B cell (primary cell): ENCODE data around the gene LAX1. TPM values are rescaled to one million over a fixed set of nuclear protein-coding genes. Genes with fewer than 3 reads are reported as not detected.
"Not testable (repeated sequence)": the region's sequence is repeated elsewhere in the genome, so short reads cannot be mapped to it uniquely, and the experiment has no call there.

Experiments used
- ATAC-seq: fragments of 200-7000 bp; cut with Tn5 transposase; one replicate; pipeline ENCODE4 v1.10.0; 2021; ENCODE audit warnings: low read depth, mild to moderate bottlenecking, moderate number of reproducible peaks, moderate library complexity
- CTCF ChIA-PET: fragments of 350-600 bp; sonication (Branson Sonifier 250); formaldehyde crosslinking; loops from one replicate; lab custom pipeline; 2021; ENCODE audit warnings: antibody characterized with exemption, inconsistent platforms; lab: Charles Lee
- POLR2A ChIA-PET: fragments of 350-600 bp; sonication (Branson Sonifier 250); formaldehyde crosslinking; loops from one replicate; lab custom pipeline; 2021; ENCODE audit warnings: antibody characterized with exemption; lab: Charles Lee
- DNase-seq: peaks from one replicate; pipeline ENCODE4 v3.0.0; 2013
- H2AFZ ChIP-seq: 2 replicates; pipeline ENCODE4 v1.6.1; 2012; ENCODE audit warnings: mild to moderate bottlenecking, low read depth, low read length; ENCODE audit not compliant: insufficient read depth, poor library complexity, severe bottlenecking
- H3K27ac ChIP-seq, 2 donors: 1 replicate in 1 of 2; 2 replicates in 1 of 2; pipeline ENCODE4 v1.5.1; 2012 to 2013; ENCODE audit warnings: low read length in 2 of 2, mild to moderate bottlenecking in 2 of 2, moderate library complexity in 1 of 2
- H3K27me3 ChIP-seq, 4 experiments: fragments of 200-600 bp in 1 of 4; sonication (generic) in 1 of 4; replicated peaks in 1 of 4; 1 replicate in 2 of 4; 2 replicates in 2 of 4; pipeline versions ENCODE4 v1.6.1 to v1.7.0; 2013 to 2016; ENCODE audit warnings: low read length in 3 of 4, mild to moderate bottlenecking in 2 of 4, mixed read lengths in 1 of 4, moderate library complexity in 1 of 4; ENCODE audit not compliant: insufficient read depth in 4 of 4, control insufficient read depth in 3 of 4; ENCODE audit errors: control extremely low read depth in 1 of 4
- H3K36me3 ChIP-seq, 2 experiments: replicated peaks in 1 of 2; 1 replicate in 1 of 2; 2 replicates in 1 of 2; pipeline versions ENCODE4 v1.6.1 to v1.7.1; 2013; ENCODE audit warnings: low read length in 1 of 2; ENCODE audit not compliant: insufficient read depth in 2 of 2, control insufficient read depth in 1 of 2; ENCODE audit errors: control extremely low read depth in 1 of 2, extremely low read depth in 1 of 2
- H3K4me1 ChIP-seq, 2 donors: fragments of 200-600 bp in 1 of 2; sonication (generic) in 1 of 2; 1 replicate in 1 of 2; 2 replicates in 1 of 2; pipeline versions ENCODE4 v1.5.1 to v1.6.1; 2013 to 2017; ENCODE audit warnings: low read length in 2 of 2; ENCODE audit not compliant: control insufficient read depth in 2 of 2, insufficient read depth in 2 of 2
- H3K4me2 ChIP-seq: replicated peaks from 2 replicates; pipeline ENCODE3; 2012; ENCODE audit warnings: mild to moderate bottlenecking, low read depth, low read length; ENCODE audit not compliant: poor library complexity, severe bottlenecking
- H3K4me3 ChIP-seq, 5 experiments: fragments of 200-600 bp in 1 of 5; sonication (generic) in 1 of 5; 1 replicate in 3 of 5; 2 replicates in 2 of 5; pipeline versions ENCODE4 v1.5.1 to v1.7.0; 2011 to 2016; ENCODE audit warnings: low read length in 4 of 5, mild to moderate bottlenecking in 4 of 5, low read depth in 2 of 5, control low read depth in 1 of 5, moderate library complexity in 1 of 5; ENCODE audit not compliant: insufficient read depth in 1 of 5; ENCODE audit errors: control extremely low read depth in 1 of 5, extremely low read depth in 1 of 5
- H3K79me2 ChIP-seq: fragments of 200-600 bp; sonication (generic); one replicate; pipeline ENCODE4 v1.6.0; 2016; ENCODE audit warnings: low read length; ENCODE audit not compliant: control insufficient read depth, insufficient read depth
- H3K9ac ChIP-seq: fragments of 200-600 bp; sonication (generic); 2 replicates; pipeline ENCODE4 v1.6.1; 2017; ENCODE audit warnings: mild to moderate bottlenecking, low read length, moderate library complexity
- H3K9me3 ChIP-seq, 3 donors: one replicate each; pipeline versions ENCODE4 v1.6.1 to v1.7.1; 2013; ENCODE audit warnings: low read length in 2 of 3; ENCODE audit not compliant: control insufficient read depth in 2 of 3, insufficient read depth in 1 of 3; ENCODE audit errors: control extremely low read depth in 1 of 3
- H4K20me1 ChIP-seq: 2 replicates; pipeline ENCODE4 v1.6.0; 2012; ENCODE audit warnings: mild to moderate bottlenecking, low read length; ENCODE audit not compliant: insufficient read depth, control insufficient read depth, poor library complexity, severe bottlenecking
- H3K27ac Mint-ChIP-seq: one replicate; pipeline ENCODE4 v1.8.0; 2021; ENCODE audit warnings: mixed read lengths
- H3K27me3 Mint-ChIP-seq: one replicate; pipeline ENCODE4 v1.8.0; 2021; ENCODE audit warnings: mixed read lengths
- H3K4me1 Mint-ChIP-seq: one replicate; pipeline ENCODE4 v1.8.0; 2021; ENCODE audit warnings: mixed read lengths
- H3K4me3 Mint-ChIP-seq: one replicate; pipeline ENCODE4 v1.8.0; 2021; ENCODE audit warnings: mixed read lengths
- H3K9me3 Mint-ChIP-seq: one replicate; pipeline ENCODE4 v1.8.0; 2022; ENCODE audit warnings: mixed read lengths; ENCODE audit not compliant: insufficient read depth
- EZH2 ChIP-seq: IDR thresholded peaks from 2 replicates; pipeline ENCODE4 v1.6.1; 2012; ENCODE audit warnings: borderline replicate concordance, low read depth, mild to moderate bottlenecking, moderate library complexity, low read length; ENCODE audit not compliant: insufficient read depth, poor library complexity, severe bottlenecking
- WGBS: methylation state at CpG from one replicate; pipeline ENCODE4 v1.1.5; 2013; ENCODE audit warnings: missing lambda C conversion rate; ENCODE audit not compliant: insufficient coverage; 5-methylcytosine and 5-hydroxymethylcytosine counted together
- intact Hi-C: fragments of 100-400 bp; cut with micrococcal nuclease; formaldehyde crosslinking; loops from one replicate; pipeline ENCODE4 v1.10.0; 2022
- polyA plus RNA-seq: library from polyadenylated mRNA; depleted of rRNA; stranded (reverse); fragments of >200 nt; gene quantifications from 2 replicates; pipeline ENCODE4 v1.2.3, GENCODE V29; 2012
- total RNA-seq, 2 donors: library from RNA; stranded (reverse); fragments of 120-200 nt in 1 of 2; gene quantifications; 1 replicate in 1 of 2; 2 replicates in 1 of 2; pipeline versions ENCODE4 v1.2.3 to v1.2.4, GENCODE V29; 2013 to 2022
- TF ChIP-seq, protein P1 (sequence below): fragments of 200-600 bp; IDR thresholded peaks from one replicate; pipeline ENCODE4 v1.8.0; 2022; ENCODE audit warnings: antibody characterized with exemption, mild to moderate bottlenecking

Gene LAX1
- total and polyA plus RNA-seq, 2 donors (not counting 1 experiment from before 2014, with no cell fraction given): 11.3 to 20.5 TPM

DNA sequence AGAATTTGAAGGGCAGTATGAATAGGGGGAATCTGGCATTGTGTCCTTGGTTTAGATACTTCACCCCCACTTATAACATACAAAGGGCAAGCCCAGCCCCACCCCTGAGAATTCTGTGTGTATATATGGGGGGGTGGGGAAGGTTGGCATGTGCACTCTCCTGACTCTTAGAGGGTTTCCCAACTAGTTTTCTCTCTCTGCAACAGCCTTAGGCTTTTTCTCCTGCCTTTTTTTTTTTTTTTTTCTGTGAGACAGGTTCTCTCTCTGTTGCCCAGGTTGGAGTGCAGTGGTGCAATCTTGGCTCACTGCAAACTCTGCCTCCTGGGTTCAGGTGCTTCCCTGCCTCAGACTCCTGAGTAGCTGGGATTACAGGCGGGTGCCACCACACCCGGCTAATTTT lies 27.5 kb downstream of the LAX1 start:
- Mint-ChIP-seq H3K4me3 (no peak overlapping the region), H3K9me3 (no peaks in the 10 kb centered on the region), H3K27ac (no peak overlapping the region), H3K4me1 (peaks cover 22% of the 10 kb centered on the region), H3K27me3 (no peaks in the 10 kb centered on the region)
- no peak for ATAC-seq
- Histone ChIP-seq H3K4me1 (peaks cover 13 to 16% of the 10 kb centered on the region in 2 donors), H3K27me3 (no peaks in the 10 kb centered on the region), H2AFZ (no peak overlapping the region), H3K36me3 (peaks cover 2 to 5% of the 10 kb centered on the region in 2 experiments), H3K27ac (no peak overlapping the region), H3K4me2 (no peak overlapping the region), H3K4me3 (no peak overlapping the region), H4K20me1 (peaks cover 7% of the 10 kb centered on the region), H3K79me2 (peaks cover 20% of the 10 kb centered on the region), H3K9ac (no peak overlapping the region), H3K9me3 (no peaks in the 10 kb centered on the region)
- POLR2A ChIA-PET: no interaction called here
- CTCF ChIA-PET: no interaction called here
- TF ChIP-seq EZH2: no peak
- TF ChIP-seq, protein P1, sequence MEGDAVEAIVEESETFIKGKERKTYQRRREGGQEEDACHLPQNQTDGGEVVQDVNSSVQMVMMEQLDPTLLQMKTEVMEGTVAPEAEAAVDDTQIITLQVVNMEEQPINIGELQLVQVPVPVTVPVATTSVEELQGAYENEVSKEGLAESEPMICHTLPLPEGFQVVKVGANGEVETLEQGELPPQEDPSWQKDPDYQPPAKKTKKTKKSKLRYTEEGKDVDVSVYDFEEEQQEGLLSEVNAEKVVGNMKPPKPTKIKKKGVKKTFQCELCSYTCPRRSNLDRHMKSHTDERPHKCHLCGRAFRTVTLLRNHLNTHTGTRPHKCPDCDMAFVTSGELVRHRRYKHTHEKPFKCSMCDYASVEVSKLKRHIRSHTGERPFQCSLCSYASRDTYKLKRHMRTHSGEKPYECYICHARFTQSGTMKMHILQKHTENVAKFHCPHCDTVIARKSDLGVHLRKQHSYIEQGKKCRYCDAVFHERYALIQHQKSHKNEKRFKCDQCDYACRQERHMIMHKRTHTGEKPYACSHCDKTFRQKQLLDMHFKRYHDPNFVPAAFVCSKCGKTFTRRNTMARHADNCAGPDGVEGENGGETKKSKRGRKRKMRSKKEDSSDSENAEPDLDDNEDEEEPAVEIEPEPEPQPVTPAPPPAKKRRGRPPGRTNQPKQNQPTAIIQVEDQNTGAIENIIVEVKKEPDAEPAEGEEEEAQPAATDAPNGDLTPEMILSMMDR: no peak
- intact Hi-C loops: loop anchor here (10.0 kb wide), 2 partner anchors 768 to 838 kb away; partner anchors contain the start of genes ADIPOR1 and PPFIA4
- 100% methylated on average over 2 of the region's 2 CpGs for WGBS
- no peak for DNase-seq

DNA sequence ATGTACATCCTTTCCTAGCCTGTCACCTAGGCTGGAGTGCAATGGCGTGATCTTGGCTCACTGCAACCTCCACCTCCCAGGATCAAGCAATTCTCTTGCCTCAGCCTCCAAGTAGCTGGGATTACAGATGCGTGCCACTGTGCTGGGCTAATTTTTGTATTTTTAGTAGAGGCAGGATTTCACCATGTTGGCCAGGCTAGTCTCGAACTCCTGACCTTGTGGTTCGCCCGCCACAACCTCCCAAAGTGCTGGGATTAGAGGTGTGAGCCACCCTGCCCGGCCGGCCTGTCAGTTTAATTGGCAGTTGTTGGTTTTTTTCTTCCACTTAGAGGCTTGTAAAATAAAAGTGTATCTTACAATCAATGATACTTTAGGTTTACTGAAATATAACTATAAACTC lies 28.6 kb downstream of the LAX1 start:
- H3K79me2 ChIP-seq: peaks cover 31% of the 10 kb centered on the region
- H3K9me3 ChIP-seq, ATAC-seq, H3K27ac ChIP-seq, H3K27me3 Mint-ChIP-seq, H3K4me2 ChIP-seq, POLR2A ChIA-PET, H3K9ac ChIP-seq, H2AFZ ChIP-seq, DNase-seq, H3K4me3 ChIP-seq, H3K9me3 Mint-ChIP-seq, H3K4me3 Mint-ChIP-seq, H3K27ac Mint-ChIP-seq, H3K27me3 ChIP-seq: not testable (repeated sequence)
- 92% methylated on average over 2 of the region's 7 CpGs for WGBS
- peaks cover 33% of the 10 kb centered on the region for H3K4me1 Mint-ChIP-seq
- peaks cover 2 to 16% of the 10 kb centered on the region in 2 experiments for H3K36me3 ChIP-seq
- H4K20me1 ChIP-seq: peaks cover 17% of the 10 kb centered on the region
- intact Hi-C loops: loop anchor here (10.0 kb wide), 2 partner anchors 769 to 839 kb away; partner anchors contain the start of genes ADIPOR1 and PPFIA4
- H3K4me1 ChIP-seq: peaks cover 23 to 26% of the 10 kb centered on the region in 2 donors
- CTCF ChIA-PET: interaction anchor here (1.0 to 1.4 kb wide), 2 partner anchors 67 to 526 kb away, joined by 3 read pairs; no protein-coding TSS in a partner anchor
